Suprapubic skin (tissue), 3 donors: ENCODE results near the gene MEF2C.

ENCODE experiments used
- EP300 ChIP-seq: sonication (generic); formaldehyde crosslinking; IDR thresholded peaks from one replicate; pipeline ENCODE4 v1.6.1; 2017; ENCODE audit warnings: antibody characterized with exemption
- POLR2A ChIP-seq, 2 donors: fragments of 450-650 bp; IDR thresholded peaks; one replicate each; pipeline ENCODE4 v1.6.1; 2017; ENCODE audit warnings: antibody characterized with exemption in 2 of 2, mild to moderate bottlenecking in 2 of 2, moderate library complexity in 2 of 2
- TF ChIP-seq, protein P1 (sequence below), 2 donors: fragments of 200-600 bp in 1 of 2; fragments of 450-650 bp in 1 of 2; sonication (generic) in 1 of 2; IDR thresholded peaks; one replicate each; pipeline ENCODE4 v1.5.1; 2016 to 2019; ENCODE audit warnings: antibody characterized with exemption in 2 of 2, mild to moderate bottlenecking in 1 of 2, moderate library complexity in 1 of 2

DNA sequence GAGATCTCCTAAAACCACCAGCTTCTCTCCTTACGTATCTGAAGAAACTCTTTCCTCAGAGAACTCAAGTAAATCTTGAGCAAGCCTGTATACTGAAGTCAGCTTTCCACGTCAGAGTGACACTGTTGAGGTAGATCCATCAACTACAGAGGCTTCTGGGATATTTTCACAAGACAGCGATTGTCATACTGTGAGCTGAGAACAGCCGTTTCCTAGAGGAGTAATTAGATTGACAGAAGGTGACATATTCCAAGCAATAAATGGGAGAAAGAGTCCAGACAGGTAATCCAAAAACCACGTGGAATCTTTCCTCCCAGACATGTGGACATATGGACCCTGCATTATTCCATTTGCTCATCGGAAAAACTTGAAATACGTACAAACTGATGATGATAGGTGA is 117.2 kb downstream of the MEF2C start:
- TF ChIP-seq, protein P1, sequence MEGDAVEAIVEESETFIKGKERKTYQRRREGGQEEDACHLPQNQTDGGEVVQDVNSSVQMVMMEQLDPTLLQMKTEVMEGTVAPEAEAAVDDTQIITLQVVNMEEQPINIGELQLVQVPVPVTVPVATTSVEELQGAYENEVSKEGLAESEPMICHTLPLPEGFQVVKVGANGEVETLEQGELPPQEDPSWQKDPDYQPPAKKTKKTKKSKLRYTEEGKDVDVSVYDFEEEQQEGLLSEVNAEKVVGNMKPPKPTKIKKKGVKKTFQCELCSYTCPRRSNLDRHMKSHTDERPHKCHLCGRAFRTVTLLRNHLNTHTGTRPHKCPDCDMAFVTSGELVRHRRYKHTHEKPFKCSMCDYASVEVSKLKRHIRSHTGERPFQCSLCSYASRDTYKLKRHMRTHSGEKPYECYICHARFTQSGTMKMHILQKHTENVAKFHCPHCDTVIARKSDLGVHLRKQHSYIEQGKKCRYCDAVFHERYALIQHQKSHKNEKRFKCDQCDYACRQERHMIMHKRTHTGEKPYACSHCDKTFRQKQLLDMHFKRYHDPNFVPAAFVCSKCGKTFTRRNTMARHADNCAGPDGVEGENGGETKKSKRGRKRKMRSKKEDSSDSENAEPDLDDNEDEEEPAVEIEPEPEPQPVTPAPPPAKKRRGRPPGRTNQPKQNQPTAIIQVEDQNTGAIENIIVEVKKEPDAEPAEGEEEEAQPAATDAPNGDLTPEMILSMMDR (IDR thresholded peaks at IDR 0.05): no peak
- no peak for TF ChIP-seq EP300
- TF ChIP-seq POLR2A (IDR thresholded peaks at IDR 0.05): no peak
